Transverse colon (tissue), 3 donors: ENCODE measurements around the gene GSG1L.

ENCODE experiments used
- CTCF ChIP-seq, 5 experiments: fragments of 200-600 bp in 3 of 5; fragments of 450-650 bp in 2 of 5; sonication (generic) in 3 of 5; IDR thresholded peaks; 1 replicate in 2 of 5; 2 replicates in 3 of 5; pipeline ENCODE4 v1.5.1; 2016 to 2017; ENCODE audit warnings: antibody characterized with exemption in 5 of 5, inconsistent platforms in 3 of 5, mild to moderate bottlenecking in 2 of 5, moderate library complexity in 1 of 5
- POLR2A ChIP-seq: fragments of 450-650 bp; IDR thresholded peaks from one replicate; pipeline ENCODE4 v1.6.1; 2016; ENCODE audit warnings: antibody characterized with exemption, mild to moderate bottlenecking, moderate library complexity

DNA sequence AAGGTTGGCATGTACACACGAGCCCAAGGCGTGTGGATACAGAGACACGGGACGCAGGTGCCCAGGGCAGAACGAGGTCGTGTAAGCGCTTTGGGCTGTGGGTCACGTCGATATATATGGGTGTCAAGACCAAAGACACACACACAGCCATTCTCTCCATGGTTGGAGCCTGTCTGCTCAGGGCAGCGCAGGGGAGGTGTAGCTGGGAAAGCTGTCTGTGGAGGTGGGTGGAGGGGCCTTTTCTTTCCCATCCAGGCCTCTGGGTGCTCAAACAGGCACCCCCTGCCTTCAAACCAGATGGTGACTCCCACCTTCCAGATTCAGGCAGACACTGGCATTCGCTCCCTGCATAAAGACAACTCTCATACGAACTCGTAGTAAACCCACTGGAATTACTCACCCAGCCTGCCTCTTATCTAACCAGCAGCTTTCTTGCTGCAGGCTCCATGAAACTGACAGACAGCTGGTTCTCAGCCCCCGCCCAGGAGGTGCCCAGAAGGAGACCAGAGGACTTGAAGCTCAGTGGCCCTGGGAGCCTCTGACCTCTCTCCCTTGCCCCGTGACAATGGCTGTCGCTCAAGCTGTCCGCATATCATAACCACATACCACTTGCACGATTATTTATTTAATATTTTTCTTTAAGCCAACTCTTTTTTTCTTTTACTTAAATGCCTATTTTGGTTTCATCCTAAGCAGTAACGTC, 276.4 kb downstream of the GSG1L start:
- TF ChIP-seq POLR2A (no peak), CTCF (IDR thresholded peaks at IDR 0.05) (no peak)
